ENCODE results near the gene TMEM233. TPM values are rescaled to one million over a fixed set of nuclear protein-coding genes. Genes with fewer than 3 reads are reported as not detected.
A peak's percentile ranks its signal among the peaks of the same experiment; 100 is the strongest.

TMEM233 gene
- polyA plus RNA-seq, 2 of the 4 experiments (the other 2 are of a cell fraction) = not detected

DNA sequence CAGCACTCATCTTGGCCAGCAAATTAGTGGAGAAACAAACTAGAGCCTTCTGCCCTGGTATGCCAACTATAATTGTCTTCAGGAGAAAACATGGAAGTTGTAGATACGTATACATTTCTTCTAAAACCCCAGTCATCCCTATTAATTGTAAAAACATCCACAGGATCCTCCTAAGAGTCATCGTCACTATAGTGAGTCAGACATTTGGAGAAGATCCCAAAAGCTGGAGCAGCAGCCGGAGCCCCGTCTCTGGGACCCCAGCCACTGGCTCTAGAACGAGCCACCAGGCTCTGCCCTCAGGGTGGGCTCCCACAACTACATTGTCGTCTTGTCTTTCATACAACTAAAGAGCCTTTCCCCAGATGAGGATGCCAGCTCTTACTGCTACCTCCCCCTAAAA is 89.8 kb downstream of the TMEM233 start (continued):
- TF ChIP-seq, protein P1, sequence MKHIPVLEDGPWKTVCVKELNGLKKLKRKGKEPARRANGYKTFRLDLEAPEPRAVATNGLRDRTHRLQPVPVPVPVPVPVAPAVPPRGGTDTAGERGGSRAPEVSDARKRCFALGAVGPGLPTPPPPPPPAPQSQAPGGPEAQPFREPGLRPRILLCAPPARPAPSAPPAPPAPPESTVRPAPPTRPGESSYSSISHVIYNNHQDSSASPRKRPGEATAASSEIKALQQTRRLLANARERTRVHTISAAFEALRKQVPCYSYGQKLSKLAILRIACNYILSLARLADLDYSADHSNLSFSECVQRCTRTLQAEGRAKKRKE (CRISPR knock-in tag; IDR thresholded peaks at IDR 0.05; ENCODE audit: low read depth) = no peak
- TF ChIP-seq POLR2A (IDR thresholded peaks at IDR 0.05; ENCODE audit: low read length) (no peak), CEBPB (IDR thresholded peaks at IDR 0.05) (no peak), HEYL (CRISPR knock-in tag; IDR thresholded peaks at IDR 0.05) (no peak), EHMT2 (IDR thresholded peaks at IDR 0.05; ENCODE audit: low read depth) (no peak), ESRRA (IDR thresholded peaks at IDR 0.05; ENCODE audit: borderline replicate concordance, low read length) (no peak), EP300 (IDR thresholded peaks at IDR 0.05) (no peak), CBX2 (IDR thresholded peaks at IDR 0.05; ENCODE audit: borderline replicate concordance, low read depth) (no peak)

DNA sequence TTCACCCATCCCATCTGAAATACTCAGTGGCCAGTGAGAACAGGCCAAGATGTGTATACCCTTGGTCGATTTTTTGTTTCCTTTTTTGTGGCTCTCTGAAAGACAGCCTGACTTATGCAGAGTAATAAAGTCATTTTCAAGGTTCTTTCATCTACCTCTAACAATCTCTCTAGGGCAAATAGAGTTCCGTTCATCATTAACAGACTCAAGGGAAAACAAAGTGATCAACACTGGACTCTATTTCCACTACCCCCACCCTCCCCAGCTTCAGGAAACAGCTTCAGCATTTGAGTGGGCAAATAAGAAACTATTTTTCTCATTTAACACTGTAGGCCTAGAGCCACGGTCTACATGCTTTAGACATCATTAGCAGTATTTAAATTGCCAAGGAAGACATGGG is 90.2 kb downstream of the TMEM233 start:
- Histone ChIP-seq H3K4me2 (no peak overlapping the region), H3K4me1 (peaks cover 14% of the 10 kb centered on the region; the same call in 1 of the 3 replicates), H3K27ac (no peak overlapping the region), H3K9me3 (no peaks in the 10 kb centered on the region), H3K4me3 (no peak overlapping the region)
- POLR2A ChIA-PET = no interaction called here
- DNase-seq (ENCODE audit: low read depth in 1 of 2, low spot score in 1 of 2) = no peak
- TF ChIP-seq RARB (CRISPR knock-in tag; IDR thresholded peaks at IDR 0.05) (no peak), KDM5A (IDR thresholded peaks at IDR 0.05) (no peak), CBX2 (IDR thresholded peaks at IDR 0.05; ENCODE audit: borderline replicate concordance, low read depth) (no peak), CBX8 (IDR thresholded peaks at IDR 0.05) (no peak), NR3C1 (IDR thresholded peaks at IDR 0.05) (no peak)
- WGBS (ENCODE audit: missing lambda C conversion rate) = 71% methylated on average over 3 of the region's 3 CpGs
- CTCF ChIA-PET = interaction anchor here (0.6 to 1.1 kb wide), 3 partner anchors 10 to 81 kb away, joined by 3 to 5 read pairs (median 3); no protein-coding TSS in a partner anchor
- no peak for ATAC-seq
- no peak for FAIRE-seq

DNA sequence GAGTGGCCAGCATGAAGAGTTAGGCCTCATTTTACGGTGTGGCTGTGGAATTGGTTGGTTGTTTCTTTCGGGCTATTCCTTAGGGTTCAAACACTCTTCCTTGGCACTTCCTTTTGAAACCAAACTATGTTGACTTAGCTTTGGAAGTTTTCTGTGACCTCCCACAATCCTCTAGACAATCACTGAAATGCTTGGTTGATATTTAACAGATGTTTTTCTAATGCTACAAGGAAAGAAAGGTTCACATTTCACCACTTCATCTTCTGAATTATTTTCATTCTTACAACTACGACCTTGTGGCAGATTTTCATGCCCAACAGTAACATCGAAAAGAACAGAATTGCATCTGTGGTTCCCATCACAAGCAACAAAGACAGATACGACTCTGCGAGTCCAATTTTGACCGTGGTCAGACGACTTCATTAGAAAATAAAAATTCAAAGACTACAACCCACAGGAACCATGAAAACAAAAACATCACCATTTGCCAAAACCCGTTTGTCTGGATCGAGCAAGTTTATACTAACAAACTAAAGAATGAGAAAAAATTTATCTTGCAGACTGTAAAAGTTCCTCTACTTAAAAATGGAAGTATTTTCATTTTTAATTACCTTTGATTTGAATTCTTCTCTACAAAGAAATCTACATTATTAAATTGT is 91.3 kb downstream of the TMEM233 start:
- ATAC-seq (no peak), DNase-seq (ENCODE audit: low read depth in 1 of 2, low spot score in 1 of 2) (no peak), FAIRE-seq (no peak)
- Histone ChIP-seq H3K4me1 (peaks cover 14% of the 10 kb centered on the region; the same call in 1 of the 3 replicates), H3K27ac (no peak overlapping the region), H3K4me2 (peak overlapping the region; percentile 14; the same call in 1 of the 3 replicates), H3K4me3 (no peak overlapping the region), H3K9me3 (no peaks in the 10 kb centered on the region)
- TF ChIP-seq, protein P2, sequence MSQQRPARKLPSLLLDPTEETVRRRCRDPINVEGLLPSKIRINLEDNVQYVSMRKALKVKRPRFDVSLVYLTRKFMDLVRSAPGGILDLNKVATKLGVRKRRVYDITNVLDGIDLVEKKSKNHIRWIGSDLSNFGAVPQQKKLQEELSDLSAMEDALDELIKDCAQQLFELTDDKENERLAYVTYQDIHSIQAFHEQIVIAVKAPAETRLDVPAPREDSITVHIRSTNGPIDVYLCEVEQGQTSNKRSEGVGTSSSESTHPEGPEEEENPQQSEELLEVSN (IDR thresholded peaks at IDR 0.05; ENCODE audit: borderline replicate concordance, low read depth) = no peak
- TF ChIP-seq, protein P3, sequence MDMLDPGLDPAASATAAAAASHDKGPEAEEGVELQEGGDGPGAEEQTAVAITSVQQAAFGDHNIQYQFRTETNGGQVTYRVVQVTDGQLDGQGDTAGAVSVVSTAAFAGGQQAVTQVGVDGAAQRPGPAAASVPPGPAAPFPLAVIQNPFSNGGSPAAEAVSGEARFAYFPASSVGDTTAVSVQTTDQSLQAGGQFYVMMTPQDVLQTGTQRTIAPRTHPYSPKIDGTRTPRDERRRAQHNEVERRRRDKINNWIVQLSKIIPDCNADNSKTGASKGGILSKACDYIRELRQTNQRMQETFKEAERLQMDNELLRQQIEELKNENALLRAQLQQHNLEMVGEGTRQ (IDR thresholded peaks at IDR 0.05) = no peak
- TF ChIP-seq ZC3H11A (IDR thresholded peaks at IDR 0.05) (no peak), POLR2AphosphoS2 (conservative IDR thresholded peaks at IDR 0.05; ENCODE audit: low read length) (no peak), BHLHE40 (IDR thresholded peaks at IDR 0.05; ENCODE audit: low read depth, low read length) (no peak), EHMT2 (IDR thresholded peaks at IDR 0.05; ENCODE audit: low read depth) (no peak), ZFP36 (IDR thresholded peaks at IDR 0.05; ENCODE audit: borderline replicate concordance, partially characterized antibody) (no peak), JUNB (IDR thresholded peaks at IDR 0.05) (no peak)
- TF ChIP-seq, protein P4, sequence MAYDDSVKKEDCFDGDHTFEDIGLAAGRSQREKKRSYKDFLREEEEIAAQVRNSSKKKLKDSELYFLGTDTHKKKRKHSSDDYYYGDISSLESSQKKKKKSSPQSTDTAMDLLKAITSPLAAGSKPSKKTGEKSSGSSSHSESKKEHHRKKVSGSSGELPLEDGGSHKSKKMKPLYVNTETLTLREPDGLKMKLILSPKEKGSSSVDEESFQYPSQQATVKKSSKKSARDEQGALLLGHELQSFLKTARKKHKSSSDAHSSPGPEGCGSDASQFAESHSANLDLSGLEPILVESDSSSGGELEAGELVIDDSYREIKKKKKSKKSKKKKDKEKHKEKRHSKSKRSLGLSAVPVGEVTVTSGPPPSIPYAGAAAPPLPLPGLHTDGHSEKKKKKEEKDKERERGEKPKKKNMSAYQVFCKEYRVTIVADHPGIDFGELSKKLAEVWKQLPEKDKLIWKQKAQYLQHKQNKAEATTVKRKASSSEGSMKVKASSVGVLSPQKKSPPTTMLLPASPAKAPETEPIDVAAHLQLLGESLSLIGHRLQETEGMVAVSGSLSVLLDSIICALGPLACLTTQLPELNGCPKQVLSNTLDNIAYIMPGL (CRISPR knock-in tag; IDR thresholded peaks at IDR 0.05; ENCODE audit: borderline replicate concordance) = no peak
- WGBS (ENCODE audit: missing lambda C conversion rate) = 83% methylated on average over 10 of the region's 10 CpGs
- POLR2A ChIA-PET = no interaction called here
- CTCF ChIA-PET = interaction anchor here (1.0 to 1.4 kb wide), 3 partner anchors 8 to 80 kb away, joined by 3 to 5 read pairs (median 3); no protein-coding TSS in a partner anchor

All from A549 (cell line).